RPMI8226 (cell line): ENCODE results near the gene VPS13A.
"Not testable (repeated sequence)": the region's sequence is repeated elsewhere in the genome, so short reads cannot be mapped to it uniquely, and the experiment has no call there.

ENCODE experiments used
- DNase-seq: peaks from one replicate; pipeline ENCODE4 v3.0.0-alpha.2; 2015

VPS13A gene

DNA sequence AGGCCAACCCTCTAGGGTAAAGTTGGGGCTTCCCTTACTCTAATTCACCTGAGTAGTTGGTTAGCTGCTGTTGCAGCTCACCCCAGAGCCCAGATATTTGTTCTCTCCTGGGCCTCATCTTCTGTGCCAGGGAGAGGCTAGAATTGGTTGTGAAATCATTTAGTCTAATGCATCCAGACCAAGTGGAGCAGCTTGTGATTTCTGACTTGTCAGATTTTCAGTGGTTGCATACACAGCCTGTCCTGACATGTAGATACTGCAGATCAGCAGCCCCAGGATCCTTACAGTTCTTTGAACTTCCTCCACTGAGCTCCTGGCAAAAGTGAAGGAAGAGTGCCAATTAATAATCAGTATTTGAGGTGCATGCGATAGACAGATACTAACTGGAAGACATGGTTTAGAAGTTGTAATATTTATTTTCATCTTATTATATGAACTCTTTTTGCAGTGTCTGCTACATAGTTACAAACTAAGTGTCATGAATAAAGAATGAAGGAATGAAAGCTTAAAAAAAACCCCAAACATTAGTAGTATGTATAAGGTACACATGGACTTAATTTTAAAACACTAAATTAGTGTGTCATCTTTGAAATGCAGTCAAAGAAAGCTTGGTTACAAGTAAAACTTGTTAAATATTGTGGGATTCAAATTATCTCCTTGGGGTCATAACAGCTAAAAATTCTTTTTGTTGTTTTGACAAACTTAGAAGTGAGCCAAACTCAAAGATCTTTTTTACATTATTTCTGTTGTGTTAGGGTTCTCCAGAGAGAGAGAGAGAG, 128.5 kb downstream of the VPS13A start:
- no peak for DNase-seq

DNA sequence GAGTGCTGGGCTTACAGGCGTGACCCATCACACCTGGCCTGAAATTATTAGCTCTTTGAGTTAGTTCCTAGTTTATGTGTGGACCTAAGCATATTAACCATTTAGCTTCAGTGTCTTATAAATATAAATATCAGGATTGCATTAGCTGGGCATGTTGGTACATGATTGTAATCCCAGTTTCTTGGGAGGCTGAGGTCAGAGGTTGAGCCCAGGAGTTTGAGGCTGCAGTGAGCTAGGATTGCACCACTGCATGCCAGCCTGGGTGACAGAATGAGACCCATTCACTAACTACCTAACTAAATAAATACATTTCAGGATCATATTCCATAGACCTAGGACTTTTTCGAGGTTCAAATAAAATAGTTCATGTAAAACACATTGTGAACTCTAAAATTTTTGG, 129.8 kb downstream of the VPS13A start:
- DNase-seq = no peak

DNA sequence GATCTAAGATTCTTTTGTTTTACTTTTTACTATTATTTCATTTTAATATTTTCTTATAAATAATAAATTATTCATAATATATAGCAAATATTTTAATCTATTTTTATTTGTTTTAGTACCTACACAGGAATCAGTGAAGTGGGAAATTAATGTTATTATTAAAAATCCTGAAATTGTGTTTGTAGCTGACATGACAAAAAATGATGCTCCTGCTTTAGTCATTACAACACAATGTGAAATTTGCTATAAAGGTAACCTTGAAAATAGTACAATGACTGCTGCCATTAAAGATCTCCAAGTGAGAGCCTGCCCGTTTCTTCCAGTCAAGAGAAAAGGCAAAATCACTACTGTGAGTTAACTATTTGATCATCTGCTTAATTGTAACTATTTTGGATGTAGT, 138.7 kb downstream of the VPS13A start:
- no peak for DNase-seq

DNA sequence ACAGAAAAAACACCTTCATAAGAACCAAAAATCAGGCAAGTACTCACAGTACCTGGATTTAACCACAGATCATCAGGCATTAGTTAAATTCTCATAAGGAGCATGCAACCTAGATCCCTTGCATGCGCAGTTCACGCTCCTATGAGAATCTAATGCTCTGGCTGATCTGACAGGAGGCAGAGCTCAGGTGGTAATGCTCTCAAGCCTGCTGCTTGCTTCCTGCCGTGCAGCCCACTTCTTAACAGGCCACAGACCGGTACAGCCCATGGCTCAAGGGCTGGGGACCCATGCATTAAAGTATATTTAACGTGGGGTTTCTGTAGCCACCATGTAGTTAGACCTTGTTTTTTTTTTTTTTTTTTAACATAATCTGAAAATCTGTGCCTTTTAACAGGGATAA, 147.7 kb downstream of the VPS13A start:
- no peak for DNase-seq

DNA sequence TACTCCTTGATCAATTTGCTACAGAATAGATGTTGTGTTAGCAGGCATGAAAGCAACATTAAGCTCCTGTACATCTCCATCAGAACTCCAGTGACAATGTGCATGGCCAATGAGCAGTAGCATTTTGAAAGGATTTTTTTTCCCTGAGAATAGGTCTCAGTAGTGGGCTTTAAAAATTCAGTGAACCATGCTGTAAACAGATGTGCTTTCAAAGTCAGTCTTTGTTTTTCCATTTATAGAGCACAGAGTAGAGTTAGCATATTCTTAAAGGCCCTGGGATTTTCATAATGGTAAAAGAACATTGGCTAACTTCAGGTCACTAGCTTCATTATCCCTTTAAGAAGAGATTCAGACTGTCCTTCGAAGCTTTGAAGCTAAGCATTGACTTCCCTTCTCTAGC, 150.8 kb downstream of the VPS13A start:
- no peak for DNase-seq

DNA sequence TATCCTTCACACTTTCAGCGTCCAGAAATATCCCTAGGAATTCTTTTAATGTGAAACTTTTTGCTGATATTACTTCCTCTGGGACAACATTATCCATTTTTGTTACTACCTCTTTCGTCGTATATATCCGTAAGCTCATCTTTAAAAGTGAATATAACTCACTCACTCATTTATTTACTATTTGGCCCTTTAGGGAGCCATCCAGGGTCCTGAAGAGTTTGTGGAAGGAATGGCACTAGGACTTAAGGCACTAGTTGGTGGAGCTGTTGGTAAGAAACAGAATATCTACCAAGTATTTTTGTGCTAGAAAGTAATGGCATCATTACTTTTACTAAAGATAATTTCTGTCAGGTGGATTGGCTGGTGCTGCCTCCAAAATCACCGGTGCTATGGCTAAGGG, 192.7 kb downstream of the VPS13A start:
- DNase-seq = no peak

DNA sequence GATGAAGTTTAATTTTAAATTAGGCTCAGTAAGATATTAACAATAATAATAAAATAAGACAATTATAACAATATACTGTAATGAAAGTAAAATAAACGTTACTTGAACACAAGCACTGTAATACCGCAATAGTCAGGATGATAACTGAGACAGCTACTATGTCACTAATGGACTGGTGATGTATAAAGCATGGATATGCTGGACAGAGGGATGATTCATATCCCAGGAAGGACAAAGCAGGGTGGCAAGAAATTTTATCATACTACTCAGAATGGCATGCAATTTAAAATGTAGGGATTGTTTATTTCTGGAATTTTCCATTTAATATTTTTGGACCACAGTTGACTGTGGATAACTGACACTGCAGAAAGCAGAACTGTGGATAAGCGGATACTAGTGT, 196.9 kb downstream of the VPS13A start:
- no peak for DNase-seq

DNA sequence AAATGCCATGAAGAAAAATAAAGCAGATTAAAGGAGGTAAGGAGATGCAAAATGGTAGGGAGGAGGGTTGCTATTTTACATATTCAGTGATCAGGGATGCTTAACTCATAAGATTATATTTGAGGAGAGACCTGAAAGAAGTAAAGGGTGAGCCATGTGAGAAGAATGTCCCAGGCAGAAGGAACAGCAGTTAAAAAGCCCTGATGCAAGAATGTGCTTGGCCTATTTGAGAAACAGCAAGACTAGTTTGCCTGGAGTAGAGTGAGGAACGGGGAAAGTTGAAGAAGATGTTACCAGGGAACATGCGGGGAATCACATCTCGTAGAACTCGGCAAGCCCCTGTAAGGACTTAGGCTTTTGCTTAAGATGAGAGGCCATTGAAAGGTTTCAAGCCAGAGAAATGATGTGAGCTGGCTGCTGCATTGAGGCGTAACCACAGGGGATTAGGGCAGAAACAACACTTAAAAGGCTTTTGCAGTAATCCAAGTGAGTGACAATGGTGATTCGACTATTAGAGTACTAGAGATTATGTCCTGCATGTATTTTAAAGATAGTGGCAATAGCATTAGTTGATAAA, 198.7 kb downstream of the VPS13A start:
- DNase-seq = no peak

DNA sequence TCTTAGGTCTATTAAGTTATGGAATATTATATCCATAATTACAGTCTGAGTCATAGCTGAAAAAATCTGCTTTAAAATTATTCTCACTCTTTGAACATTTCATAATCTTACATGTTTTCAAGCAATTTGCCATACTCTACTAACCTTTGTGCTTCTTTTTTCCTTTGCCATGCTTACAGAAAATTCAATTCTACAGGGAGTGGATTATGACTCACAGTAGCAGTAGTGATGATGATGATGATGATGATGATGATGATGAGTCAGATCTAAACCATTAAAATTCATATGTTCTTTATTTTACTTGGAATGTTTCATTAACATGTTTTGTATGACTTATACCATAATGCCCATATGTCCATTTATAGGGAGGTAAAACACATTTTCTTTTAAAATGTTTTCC, 207.1 kb downstream of the VPS13A start:
- no peak for DNase-seq

DNA sequence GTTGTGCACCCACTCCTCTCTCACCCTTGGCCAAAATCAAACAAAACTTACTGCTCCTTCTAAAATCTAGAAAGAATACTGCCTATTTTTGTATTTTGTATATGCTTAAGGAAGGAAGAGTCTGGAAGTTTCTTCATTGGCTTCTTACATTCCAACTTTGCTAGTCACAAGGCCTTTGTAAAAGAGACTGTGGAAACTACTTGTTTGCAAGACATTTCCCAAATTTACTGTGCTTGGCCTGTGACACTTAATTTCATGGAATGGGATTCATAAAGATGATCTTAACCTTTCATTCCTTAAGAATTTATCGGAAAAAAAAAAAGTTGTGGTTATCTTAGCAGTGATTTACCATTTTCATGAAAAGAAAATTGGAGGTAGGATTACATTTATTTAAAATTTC, 208.9 kb downstream of the VPS13A start:
- DNase-seq = no peak

DNA sequence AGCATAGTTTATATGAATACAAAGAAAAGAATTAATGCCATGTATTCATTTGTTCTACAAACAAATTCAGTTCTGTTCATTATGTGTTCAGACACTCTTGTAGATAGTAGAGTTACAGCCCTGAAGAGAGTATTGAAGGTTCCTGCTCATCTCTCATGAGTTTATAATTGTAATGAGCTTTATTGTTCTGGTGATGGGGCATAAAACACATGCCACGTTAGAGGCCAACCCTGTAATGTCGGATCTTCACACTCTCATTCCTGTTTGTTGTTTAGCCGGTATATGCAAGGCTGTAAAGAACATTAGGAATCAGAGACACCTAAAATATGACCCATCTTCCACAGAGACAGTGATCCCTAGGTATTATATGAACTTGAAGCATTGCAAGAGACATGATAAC, 214.5 kb downstream of the VPS13A start:
- DNase-seq = no peak

DNA sequence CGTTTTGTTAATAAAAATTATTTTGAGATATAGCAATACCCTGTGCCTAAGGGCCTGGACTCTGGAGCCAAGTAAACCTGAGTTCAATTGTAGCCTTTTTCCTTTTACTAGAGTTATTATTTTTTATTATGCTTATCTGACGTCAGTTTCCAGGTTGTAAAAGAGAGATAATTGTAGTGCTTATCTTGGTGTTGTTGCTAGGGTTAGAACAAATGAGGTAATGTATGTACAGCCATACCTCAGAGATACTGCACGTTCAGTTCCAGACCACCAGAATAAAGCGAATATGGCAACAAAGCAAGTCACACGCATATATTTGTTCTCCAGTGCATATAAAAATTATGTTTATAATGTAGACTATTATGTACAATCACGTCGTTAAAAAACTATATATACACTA, 215.0 kb downstream of the VPS13A start:
- DNase-seq = no peak

DNA sequence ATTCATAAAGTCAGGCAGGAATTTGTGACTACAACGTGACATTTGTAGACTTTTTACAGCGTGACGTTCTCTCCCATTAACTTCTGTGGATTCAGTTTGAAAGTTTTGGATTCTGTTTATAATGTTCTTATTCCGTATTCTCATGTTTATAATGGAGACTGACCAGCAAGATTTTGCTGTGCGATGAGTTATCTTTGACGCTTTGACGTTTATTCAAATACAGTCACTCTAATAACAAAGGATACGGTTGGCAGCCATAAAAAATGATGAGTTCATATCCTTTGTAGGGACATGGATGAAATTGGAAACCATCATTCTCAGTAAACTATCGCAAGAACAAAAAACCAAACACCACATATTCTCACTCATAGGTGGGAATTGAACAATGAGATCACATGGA, 221.2 kb downstream of the VPS13A start:
- DNase-seq = not testable (repeated sequence)

DNA sequence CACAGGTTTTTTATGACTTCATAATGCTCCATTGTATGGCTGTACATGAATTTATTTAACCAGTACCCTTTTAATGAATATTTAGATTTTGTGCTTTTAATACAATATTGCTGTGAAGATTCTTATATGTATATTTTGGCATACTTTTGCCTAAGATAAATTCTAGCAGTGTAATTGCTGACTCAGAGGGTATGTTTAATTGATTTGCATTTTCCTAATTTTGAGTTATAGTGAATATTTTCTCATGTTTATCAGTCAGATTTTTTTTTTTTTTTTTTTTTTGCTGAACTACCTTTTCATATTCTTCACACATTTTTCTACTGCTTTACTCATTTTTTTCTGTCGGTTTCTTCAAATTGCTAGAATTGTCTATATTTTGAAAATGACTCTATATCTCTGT, 222.6 kb downstream of the VPS13A start:
- DNase-seq = no peak

DNA sequence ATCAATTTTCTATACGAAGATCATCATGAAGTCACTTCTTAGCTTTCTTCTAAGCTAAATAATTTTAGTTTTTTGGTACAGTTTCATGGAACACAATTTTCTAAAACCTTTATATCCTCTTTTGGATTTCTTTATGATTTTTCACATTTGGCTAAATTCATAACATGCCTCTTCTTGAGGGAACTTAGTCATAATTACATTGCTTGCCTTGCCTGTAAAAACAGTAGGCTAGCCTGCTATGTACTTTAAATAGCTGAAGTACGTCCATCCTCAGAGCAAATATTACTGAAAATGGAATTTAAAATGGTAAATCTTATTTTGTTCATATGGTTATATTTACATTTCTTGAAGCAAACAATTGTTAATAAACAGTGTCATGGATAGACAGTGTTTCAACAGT, 225.0 kb downstream of the VPS13A start:
- DNase-seq = no peak

DNA sequence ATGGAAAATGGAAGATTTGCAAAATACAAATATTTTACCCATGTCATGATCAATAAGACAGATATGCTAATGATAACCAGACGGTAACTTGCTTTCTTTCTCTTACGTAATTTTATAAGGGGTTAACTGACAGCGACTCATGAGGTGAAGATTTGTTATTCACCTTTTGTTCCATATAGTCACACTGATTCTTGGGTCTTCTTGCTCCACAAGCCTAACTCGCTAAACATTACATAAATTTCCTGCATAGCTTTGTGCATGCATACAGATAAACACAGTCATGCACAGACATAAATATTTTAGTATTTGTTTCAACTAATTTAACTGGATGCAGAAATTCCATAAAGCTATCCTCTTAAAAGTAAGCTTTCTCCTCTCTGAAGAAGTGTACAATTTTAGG, 225.9 kb downstream of the VPS13A start:
- DNase-seq = no peak

DNA sequence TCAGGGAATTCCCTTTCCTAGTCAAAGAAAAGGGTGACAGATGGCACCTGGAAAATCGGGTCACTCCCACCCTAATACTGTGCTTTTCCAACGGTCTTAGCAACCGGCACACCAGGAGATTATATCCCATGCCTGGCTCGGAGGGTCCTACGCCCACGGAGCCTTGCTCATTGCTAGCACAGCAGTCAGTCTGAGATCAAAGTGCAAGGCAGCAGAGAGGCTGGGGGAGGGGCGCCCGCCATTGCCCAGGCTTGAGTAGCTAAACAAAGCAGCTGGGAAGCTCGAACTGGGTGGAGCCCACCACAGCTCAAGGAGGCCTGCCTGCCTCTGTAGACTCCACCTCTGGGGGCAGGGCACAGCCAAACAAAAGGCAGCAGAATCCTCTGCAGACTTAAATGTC, 231.2 kb downstream of the VPS13A start:
- not testable (repeated sequence) for DNase-seq

DNA sequence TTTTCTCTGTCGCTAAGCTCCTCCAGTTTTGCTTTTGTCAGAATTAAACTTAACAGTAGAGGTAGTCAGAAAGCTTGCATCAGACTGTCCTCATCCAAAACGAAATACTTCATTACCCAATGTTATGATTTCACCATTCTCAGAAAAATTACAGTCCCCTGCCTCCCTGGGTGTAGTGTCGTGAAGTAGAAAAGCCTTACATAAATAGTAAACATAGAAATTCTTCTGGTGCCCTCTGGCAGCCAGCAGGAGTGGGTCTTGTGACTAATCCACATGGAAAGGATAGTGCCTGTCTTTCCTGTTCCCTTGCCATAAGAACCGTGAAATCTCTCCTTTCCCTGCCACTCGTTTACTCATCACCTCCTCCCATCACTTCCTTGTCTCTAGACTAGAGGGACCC, 240.2 kb downstream of the VPS13A start:
- DNase-seq = no peak

DNA sequence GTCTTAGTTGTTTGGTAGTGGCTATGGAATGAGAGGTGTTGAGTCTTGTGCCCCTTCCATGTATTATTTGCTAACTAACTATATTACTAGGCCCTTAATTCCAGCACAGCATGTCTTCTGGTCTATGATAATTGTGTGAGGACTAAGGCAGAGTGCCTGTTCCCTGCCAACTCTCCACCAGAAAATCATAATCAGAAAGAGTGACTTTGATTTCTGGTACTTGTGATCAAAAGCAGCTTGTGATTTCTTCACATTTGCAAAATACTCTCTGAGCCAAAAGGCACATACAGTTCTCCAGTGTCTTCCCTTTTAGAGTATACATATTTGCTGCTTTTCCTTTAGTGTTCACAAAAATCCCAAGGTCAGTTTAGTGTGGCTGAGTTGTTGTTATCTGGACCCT, 240.9 kb downstream of the VPS13A start:
- DNase-seq = no peak

DNA sequence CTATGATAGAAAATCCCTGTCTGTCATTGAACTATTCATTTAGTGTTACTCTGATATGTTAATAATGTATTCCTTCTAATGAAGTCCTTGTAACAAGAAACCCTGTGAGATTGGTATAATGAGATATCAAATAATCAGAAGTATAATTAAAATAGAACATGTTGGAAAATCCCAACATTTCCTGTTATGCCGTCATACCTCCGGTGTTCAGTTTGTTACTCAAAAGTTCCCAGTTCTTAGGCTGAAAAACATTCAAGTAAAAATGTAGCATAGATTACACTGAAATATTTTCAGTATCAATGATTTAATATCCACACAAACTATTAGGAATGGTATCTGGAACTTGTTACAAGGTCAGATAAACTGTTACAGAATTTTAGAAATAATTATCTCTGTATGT, 243.3 kb downstream of the VPS13A start:
- DNase-seq = no peak

DNA sequence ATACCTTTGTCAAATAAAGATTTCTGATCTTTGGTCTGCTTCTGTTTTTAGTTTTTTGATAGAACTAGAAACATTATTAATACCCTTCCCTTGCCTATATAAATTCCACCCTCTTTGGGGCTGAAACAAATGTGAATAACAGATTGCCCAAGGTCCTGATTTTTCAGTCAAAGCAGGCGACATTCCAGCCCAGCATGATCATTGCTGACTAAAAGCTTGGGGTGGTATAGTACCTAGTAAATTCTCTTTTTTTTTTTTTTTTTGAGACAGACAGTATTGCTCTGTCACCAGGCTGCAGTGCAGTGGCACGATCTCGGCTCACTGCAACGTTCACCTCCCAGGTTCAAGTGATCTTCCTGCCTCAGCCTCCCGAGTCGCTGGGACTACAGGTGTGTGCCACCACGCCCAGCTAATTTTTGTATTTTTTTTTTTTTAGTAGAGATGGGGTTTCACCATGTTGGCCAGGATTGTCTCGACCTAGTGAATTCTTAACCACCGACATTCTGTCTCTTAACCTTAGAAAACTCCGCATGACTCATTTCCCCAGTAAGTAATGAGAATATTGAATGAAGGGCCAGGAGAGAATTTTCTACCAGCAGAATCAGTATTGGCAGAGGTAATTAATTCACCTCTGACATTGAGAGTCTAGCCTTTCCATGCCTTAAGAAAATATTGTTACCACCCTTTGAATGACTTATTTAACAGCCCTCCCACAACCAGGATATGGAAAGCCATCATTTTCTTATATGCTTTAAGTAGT, 244.4 kb downstream of the VPS13A start:
- no peak for DNase-seq

DNA sequence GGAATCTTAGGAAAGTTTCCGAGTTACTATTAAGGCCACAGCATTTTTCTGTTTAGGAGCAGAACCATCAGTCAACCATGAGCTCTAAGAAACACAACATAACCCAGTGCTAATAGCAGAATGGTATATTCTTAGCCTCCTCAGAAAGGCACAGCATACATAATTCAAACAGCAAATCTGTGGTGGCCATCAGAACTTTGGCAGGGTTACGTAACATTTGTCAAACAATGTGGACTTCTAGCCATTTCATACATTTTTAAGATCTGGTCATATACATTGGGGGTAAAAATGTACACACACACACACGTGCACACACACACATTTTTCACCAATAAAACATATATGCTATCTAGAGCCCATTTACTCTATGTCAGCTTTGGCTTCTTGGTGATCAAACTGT, 245.6 kb downstream of the VPS13A start:
- no peak for DNase-seq

DNA sequence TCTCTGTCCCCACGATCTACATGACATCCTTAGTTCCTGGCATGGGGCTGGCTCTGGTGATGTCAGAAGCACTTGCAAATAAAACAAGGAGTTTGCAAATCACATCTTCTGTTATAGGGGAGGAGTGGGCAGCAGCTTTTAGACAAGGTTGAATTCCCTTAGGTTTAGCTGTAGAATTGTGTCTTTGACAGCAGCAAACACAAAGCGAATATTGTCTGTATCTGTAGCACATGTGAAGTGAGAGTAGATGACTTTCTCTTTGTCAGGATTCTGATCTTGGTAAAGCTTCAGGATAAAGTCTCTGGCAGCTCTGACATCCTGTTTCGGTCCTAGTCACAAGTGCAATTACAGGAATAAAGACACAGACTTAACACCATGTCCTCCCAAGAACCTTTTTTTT, 246.5 kb downstream of the VPS13A start:
- no peak for DNase-seq

DNA sequence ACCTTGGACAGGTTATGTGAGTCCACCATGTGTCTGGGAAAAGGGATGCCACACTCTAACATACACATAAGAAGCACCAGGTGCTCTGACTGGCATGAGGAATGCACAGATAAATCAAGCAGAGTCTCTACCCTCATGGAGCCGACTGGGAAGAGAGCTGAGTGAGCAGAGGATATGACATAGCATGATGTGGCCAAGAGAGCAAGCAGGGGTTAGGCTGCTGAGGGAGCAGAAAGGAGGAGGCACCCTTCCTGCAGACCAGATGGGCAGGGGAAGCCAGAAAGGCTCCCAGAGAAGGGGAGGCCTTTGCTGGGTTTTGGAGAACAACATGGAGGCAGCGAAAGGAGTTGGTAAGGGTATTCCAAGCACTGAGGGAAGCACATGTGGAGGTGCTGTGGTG, 247.7 kb downstream of the VPS13A start:
- no peak for DNase-seq
